Epithelial cell of proximal tubule (primary cell): ENCODE data around the gene ZNF532. TPM values are rescaled to one million over a fixed set of nuclear protein-coding genes. Genes with fewer than 3 reads are reported as not detected.

Source experiments
- DNase-seq: peaks from one replicate; pipeline ENCODE4 v3.0.0-alpha.2; 2011; ENCODE audit warnings: low read depth
- H3K4me3 ChIP-seq: 2 replicates; pipeline ENCODE4 v1.5.1; 2011; ENCODE audit warnings: low read depth, mild to moderate bottlenecking, low read length
- CTCF ChIP-seq: conservative IDR thresholded peaks from 2 replicates; pipeline ENCODE4 v1.5.1; 2012; ENCODE audit warnings: low read depth, mild to moderate bottlenecking, low read length
- total RNA-seq: library from RNA; depleted of rRNA; stranded (reverse); fragments of >200 nt; gene quantifications from 2 replicates; pipeline ENCODE4 v1.2.3, GENCODE V29; 2015

The ZNF532 gene
- total RNA-seq, 1 donor from 2014 or later: 70.2 TPM

- no peak overlapping the region for H3K4me3 ChIP-seq
- no peak for DNase-seq
- TF ChIP-seq CTCF: no peak
These were observed 5.8 kb upstream of the ZNF532 start for GRCh38 chr18:58858591-58859468.

GRCh38 chr18:58859907-58860306 is 4.8 kb upstream of the ZNF532 start:
- H3K4me3 ChIP-seq: no peak overlapping the region
- DNase-seq: no peak
- TF ChIP-seq CTCF: no peak

GRCh38 chr18:58860747-58861231 is 3.9 kb upstream of the ZNF532 start:
- H3K4me3 ChIP-seq: no peak overlapping the region
- DNase-seq: no peak
- no peak for TF ChIP-seq CTCF

- H3K4me3 ChIP-seq: no peak overlapping the region
- no peak for DNase-seq
- no peak for TF ChIP-seq CTCF
These were observed 3.3 kb upstream of the ZNF532 start for GRCh38 chr18:58861353-58861752.

- TF ChIP-seq CTCF: no peak
- no peak overlapping the region for H3K4me3 ChIP-seq
- DNase-seq: no peak
These were observed 2.8 kb upstream of the ZNF532 start for GRCh38 chr18:58861861-58862301.

GRCh38 chr18:58862356-58862755 is 2.3 kb upstream of the ZNF532 start:
- no peak for TF ChIP-seq CTCF
- H3K4me3 ChIP-seq: peak overlapping the region; percentile 59
- no peak for DNase-seq
